Neuronal stem cell (in vitro differentiated cells): ENCODE data around the gene PC.

Source experiments
- DNase-seq: peaks from one replicate; pipeline ENCODE4 v3.0.0-alpha.2; 2013; ENCODE audit warnings: low spot score
- H2AFZ ChIP-seq: one replicate; pipeline ENCODE4 v1.6.1; 2013; ENCODE audit warnings: mild to moderate bottlenecking, low read length, inconsistent platforms
- H2AK5ac ChIP-seq: 2 replicates; pipeline ENCODE4 v1.6.1; 2013; ENCODE audit warnings: low read depth, mild to moderate bottlenecking, inconsistent platforms, low read length, moderate library complexity, mixed read lengths
- H2BK120ac ChIP-seq: 2 replicates; pipeline ENCODE4 v1.6.1; 2013; ENCODE audit warnings: low read depth, mild to moderate bottlenecking, inconsistent platforms, low read length, moderate library complexity, mixed read lengths
- H2BK12ac ChIP-seq: one replicate; pipeline ENCODE4 v1.6.1; 2013; ENCODE audit warnings: low read length, inconsistent platforms
- H2BK15ac ChIP-seq: 2 replicates; pipeline ENCODE4 v1.6.1; 2013; ENCODE audit warnings: mild to moderate bottlenecking, low read length, inconsistent platforms, mixed read lengths
- H2BK5ac ChIP-seq: one replicate; pipeline ENCODE4 v1.6.1; 2013; ENCODE audit warnings: inconsistent platforms, mild to moderate bottlenecking, low read length, moderate library complexity
- H3K14ac ChIP-seq: one replicate; pipeline ENCODE4 v1.6.1; 2013; ENCODE audit warnings: low read length, inconsistent platforms
- H3K18ac ChIP-seq: 2 replicates; pipeline ENCODE4 v1.6.1; 2013; ENCODE audit warnings: low read length, inconsistent platforms
- H3K23ac ChIP-seq: 2 replicates; pipeline ENCODE4 v1.6.1; 2013; ENCODE audit warnings: low read depth, mild to moderate bottlenecking, mixed read lengths, low read length, inconsistent platforms; ENCODE audit not compliant: poor library complexity
- H3K27ac ChIP-seq: replicated peaks from 3 replicates; pipeline ENCODE4 v1.5.1; 2013; ENCODE audit warnings: low read length, inconsistent platforms
- H3K27me3 ChIP-seq, 3 experiments: 2 replicates each; pipeline ENCODE4 v1.6.1; 2013; ENCODE audit warnings: low read length in 3 of 3, mild to moderate bottlenecking in 2 of 3, inconsistent platforms in 1 of 3, low read depth in 1 of 3, mixed read lengths in 1 of 3, moderate library complexity in 1 of 3; ENCODE audit not compliant: control insufficient read depth in 3 of 3, insufficient read depth in 3 of 3
- H3K36me3 ChIP-seq, 2 donors: replicated peaks in 1 of 2; 2 replicates each; pipeline ENCODE4 v1.6.1; 2013; ENCODE audit warnings: low read length in 2 of 2; ENCODE audit not compliant: control insufficient read depth in 2 of 2, insufficient read depth in 2 of 2
- H3K4ac ChIP-seq: 2 replicates; pipeline ENCODE4 v1.6.1; 2013; ENCODE audit warnings: inconsistent platforms, mild to moderate bottlenecking, low read length, moderate library complexity
- H3K4me1 ChIP-seq, 2 donors: 1 replicate in 1 of 2; 2 replicates in 1 of 2; pipeline ENCODE4 v1.6.1; 2013; ENCODE audit warnings: low read length in 2 of 2, low read depth in 1 of 2; ENCODE audit not compliant: control insufficient read depth in 2 of 2, insufficient read depth in 1 of 2
- H3K4me2 ChIP-seq: one replicate; pipeline ENCODE4 v1.6.1; 2013; ENCODE audit warnings: mild to moderate bottlenecking, low read length, inconsistent platforms; ENCODE audit not compliant: insufficient read depth, poor library complexity, severe bottlenecking
- H3K4me3 ChIP-seq, 2 donors: 2 replicates each; pipeline ENCODE4 v1.5.1; 2013; ENCODE audit warnings: low read length in 2 of 2, mild to moderate bottlenecking in 2 of 2, inconsistent platforms in 1 of 2, moderate library complexity in 1 of 2
- H3K79me1 ChIP-seq: one replicate; pipeline ENCODE4 v1.6.1; 2013; ENCODE audit warnings: low read depth, mild to moderate bottlenecking, inconsistent platforms, low read length, moderate library complexity
- H3K9ac ChIP-seq: one replicate; pipeline ENCODE4 v1.6.1; 2013; ENCODE audit warnings: mild to moderate bottlenecking, low read depth, low read length, inconsistent platforms; ENCODE audit not compliant: poor library complexity
- H3K9me3 ChIP-seq, 2 donors: replicated peaks in 1 of 2; 2 replicates each; pipeline versions ENCODE3 to v1.6.1; 2013; ENCODE audit warnings: low read length in 2 of 2, mild to moderate bottlenecking in 2 of 2, inconsistent platforms in 1 of 2, low read depth in 1 of 2, mixed read lengths in 1 of 2, moderate library complexity in 1 of 2; ENCODE audit not compliant: control insufficient read depth in 2 of 2, insufficient read depth in 1 of 2
- H4K8ac ChIP-seq: one replicate; pipeline ENCODE4 v1.6.1; 2013; ENCODE audit warnings: low read depth, mild to moderate bottlenecking, inconsistent platforms, low read length, moderate library complexity
- H4K91ac ChIP-seq: one replicate; pipeline ENCODE4 v1.6.1; 2013; ENCODE audit warnings: low read length, low read depth, mild to moderate bottlenecking, inconsistent platforms; ENCODE audit not compliant: poor library complexity
- WGBS, 2 donors: extraction: QIAGEN DNeasy Blood & Tissue Kit; methylation state at CpG; one replicate each; pipeline ENCODE4 v1.1.7; 2013; ENCODE audit warnings: missing lambda C conversion rate in 2 of 2, mixed read lengths in 1 of 2; ENCODE audit not compliant: insufficient read length in 2 of 2, insufficient replicate concordance in 1 of 2; ENCODE audit errors: extremely low coverage in 2 of 2; 5-methylcytosine and 5-hydroxymethylcytosine counted together

PC gene

DNA sequence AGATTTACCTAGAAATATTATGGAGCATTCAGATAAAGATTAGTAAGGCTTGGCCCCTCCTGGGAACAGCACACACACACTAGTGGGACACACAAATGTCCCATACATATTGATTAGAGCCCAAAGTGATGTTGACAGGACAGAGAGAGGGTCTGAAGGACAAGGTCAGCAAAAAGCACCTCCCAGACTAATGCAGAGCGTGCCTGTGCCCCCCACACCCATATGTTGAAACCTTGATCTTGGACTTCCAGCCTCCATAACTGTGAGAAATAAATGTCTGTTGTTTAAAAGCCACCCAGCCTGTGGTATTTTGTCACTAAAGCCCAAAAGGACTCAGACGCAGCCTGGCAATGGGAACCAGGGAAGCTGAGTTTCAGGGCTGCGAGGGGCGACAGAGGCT is 73.7 kb downstream of the PC start:
- Histone ChIP-seq H2BK12ac (no peak overlapping the region), H3K79me1 (peaks cover 4% of the 10 kb centered on the region), H4K8ac (no peak overlapping the region), H3K27ac (no peak overlapping the region), H3K14ac (no peak overlapping the region), H3K36me3 (no peaks in the 10 kb centered on the region), H3K4me1 (peaks cover 14 to 18% of the 10 kb centered on the region in 2 donors), H2AK5ac (no peak overlapping the region), H3K4ac (no peak overlapping the region), H2BK15ac (no peak overlapping the region), H4K91ac (no peak overlapping the region), H2AFZ (no peak overlapping the region), H3K4me3 (no peak overlapping the region), H3K9me3 (no peaks in the 10 kb centered on the region), H2BK5ac (no peak overlapping the region), H3K4me2 (no peak overlapping the region), H2BK120ac (no peak overlapping the region), H3K27me3 (no peaks in the 10 kb centered on the region), H3K18ac (no peak overlapping the region), H3K23ac (no peak overlapping the region), H3K9ac (no peak overlapping the region)
- no CpG with 5 or more reads among the region's 4 CpGs for WGBS, 2 donors
- no peak for DNase-seq

DNA sequence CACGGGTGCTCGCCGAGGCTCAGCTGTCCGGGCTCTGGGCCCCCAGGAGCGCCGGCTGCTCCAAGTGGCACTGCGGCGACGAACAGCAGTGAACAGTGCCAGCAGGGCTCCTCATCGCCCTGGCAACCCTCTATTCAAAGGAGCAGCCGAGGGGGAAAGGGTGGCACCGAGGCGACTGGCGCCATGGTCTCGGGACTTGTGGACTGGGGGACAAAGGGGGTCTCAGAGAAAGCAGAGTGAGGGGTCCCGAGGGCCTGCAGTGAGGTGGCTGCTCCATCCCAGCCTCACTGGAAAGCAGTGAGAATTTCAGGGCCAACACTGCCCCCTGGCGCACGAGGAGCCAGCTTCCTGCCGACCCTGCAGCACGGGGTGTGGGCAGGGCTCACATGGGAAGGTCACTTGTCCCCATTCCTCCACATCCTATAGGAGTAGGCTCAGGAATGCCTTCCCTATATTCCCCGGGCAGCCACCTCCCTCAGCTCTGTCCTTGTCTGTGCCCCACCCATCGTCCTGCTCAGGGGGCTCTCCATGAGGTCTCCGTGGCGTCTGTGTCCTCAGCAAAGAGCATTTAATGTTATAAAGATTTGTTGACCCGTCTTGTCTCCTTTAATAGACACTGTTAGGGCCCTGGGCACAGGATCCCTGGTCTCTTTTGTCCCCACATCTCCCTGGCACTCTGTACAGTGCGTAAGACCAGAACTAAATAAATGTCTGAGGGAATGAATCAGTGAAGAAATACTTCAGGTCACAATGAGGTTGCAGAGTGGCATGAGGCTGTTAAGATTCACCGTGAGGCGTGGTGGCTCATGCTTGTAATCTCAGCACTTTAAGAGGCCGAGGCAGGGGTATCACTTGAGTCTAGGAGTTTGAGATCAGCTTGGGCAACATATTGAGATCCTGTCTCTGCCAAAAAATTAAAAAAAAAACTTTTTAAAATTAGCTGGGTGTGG is 74.9 kb downstream of the PC start:
- no peaks in the 10 kb centered on the region for H3K27me3 ChIP-seq

DNA sequence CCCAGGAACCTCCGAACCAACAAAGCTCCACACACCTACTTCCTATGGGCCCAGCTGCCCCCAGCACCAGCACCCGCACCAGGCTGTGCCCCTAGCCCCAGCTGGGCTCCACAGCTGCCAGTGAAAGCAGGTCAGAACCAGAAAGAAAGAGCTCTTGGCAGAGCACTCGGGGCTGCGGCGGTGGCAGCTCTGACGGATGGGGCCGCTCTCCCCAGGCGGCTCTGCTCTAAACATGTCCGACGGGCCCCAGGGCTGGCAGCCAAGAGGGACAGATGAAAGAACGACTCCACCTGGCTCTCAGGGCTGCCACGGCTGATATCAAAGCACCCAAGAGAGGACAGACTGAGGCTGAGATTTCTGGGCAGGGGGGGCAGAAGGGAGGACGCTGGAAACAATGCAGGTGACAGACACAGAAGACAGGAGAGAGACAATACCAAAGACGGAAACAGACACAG is 75.6 kb downstream of the PC start:
- WGBS, 2 donors: no CpG with 5 or more reads among the region's 14 CpGs
- peak overlapping the region; percentile 69 for H2BK12ac ChIP-seq
- peak overlapping the region; percentile 98 for H2BK15ac ChIP-seq
- peak overlapping the region; percentile 67 for H3K18ac ChIP-seq
- DNase-seq: no peak
- peak overlapping the region; percentile 57 for H3K9ac ChIP-seq
- H3K14ac ChIP-seq: peak overlapping the region; percentile 57
- H2BK120ac ChIP-seq: no peak overlapping the region
- no peak overlapping the region for H3K27ac ChIP-seq
- H3K23ac ChIP-seq: no peak overlapping the region
- H4K8ac ChIP-seq: no peak overlapping the region
- H3K4me1 ChIP-seq: peaks cover 15 to 21% of the 10 kb centered on the region in 2 donors
- H3K27me3 ChIP-seq: no peaks in the 10 kb centered on the region
- peak overlapping the region; percentile 92 for H2AK5ac ChIP-seq
- peaks cover 5% of the 10 kb centered on the region for H3K79me1 ChIP-seq
- no peak overlapping the region for H3K4me2 ChIP-seq
- peak overlapping the region; percentile 5 for H3K4ac ChIP-seq
- H3K4me3 ChIP-seq: no peak overlapping the region
- peak overlapping the region; percentile 82 for H4K91ac ChIP-seq
- H2BK5ac ChIP-seq: no peak overlapping the region
- H3K9me3 ChIP-seq: no peaks in the 10 kb centered on the region
- H2AFZ ChIP-seq: peak overlapping the region; percentile 84
- H3K36me3 ChIP-seq: no peaks in the 10 kb centered on the region

More for the DNA sequence above, 74.9 kb downstream of the PC start:
- Histone ChIP-seq H3K4me1 (peaks cover 15 to 21% of the 10 kb centered on the region in 2 donors), H2BK15ac (no peak overlapping the region), H3K36me3 (no peaks in the 10 kb centered on the region), H3K9ac (peak overlapping the region; percentile 30), H3K4me3 (no peak overlapping the region), H3K27ac (no peak overlapping the region), H2BK120ac (no peak overlapping the region), H3K9me3 (no peaks in the 10 kb centered on the region), H2AFZ (peak overlapping the region; percentile 84), H3K4ac (no peak overlapping the region), H3K18ac (peak overlapping the region; percentile 50), H2AK5ac (peak overlapping the region; percentile 92), H2BK12ac (no peak overlapping the region), H3K14ac (no peak overlapping the region), H3K23ac (no peak overlapping the region), H2BK5ac (no peak overlapping the region), H3K79me1 (peaks cover 5% of the 10 kb centered on the region), H3K4me2 (no peak overlapping the region), H4K91ac (no peak overlapping the region), H4K8ac (no peak overlapping the region)
- WGBS, 2 donors: no CpG with 5 or more reads among the region's 29 CpGs
- peak; percentile 54 for DNase-seq

DNA sequence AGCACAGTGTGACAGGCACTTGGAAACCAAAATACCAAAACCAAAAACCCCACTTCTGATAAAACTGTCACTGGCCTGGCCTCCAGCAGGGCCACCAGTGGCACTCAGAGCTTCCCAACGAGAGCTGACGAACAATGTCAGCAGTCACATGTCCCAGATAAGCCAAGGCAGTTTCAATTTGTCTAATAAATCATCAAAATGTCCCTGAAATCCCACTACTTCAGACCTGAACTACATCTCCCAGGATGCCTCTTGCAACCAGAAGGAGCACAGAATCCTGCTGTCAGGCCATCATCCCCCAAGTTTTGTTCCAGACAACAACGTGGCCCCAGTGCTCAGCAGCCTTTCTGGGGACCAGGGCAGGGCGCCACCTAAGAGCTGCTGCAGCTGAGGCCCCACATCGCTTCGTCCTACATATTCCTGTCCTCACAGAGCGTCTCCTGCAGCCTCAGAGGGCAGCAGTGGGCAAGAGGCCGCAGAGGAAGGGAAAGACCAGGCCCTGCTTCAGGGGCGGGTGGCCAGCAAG is 76.2 kb downstream of the PC start:
- H3K79me1 ChIP-seq: peaks cover 5% of the 10 kb centered on the region
- H3K36me3 ChIP-seq: no peaks in the 10 kb centered on the region
- no peak overlapping the region for H4K8ac ChIP-seq
- H2AK5ac ChIP-seq: peak overlapping the region; percentile 92
- H2BK15ac ChIP-seq: peak overlapping the region; percentile 98
- WGBS, 2 donors: no CpG with 5 or more reads among the region's 9 CpGs
- no peak overlapping the region for H4K91ac ChIP-seq
- H2BK120ac ChIP-seq: no peak overlapping the region
- H3K18ac ChIP-seq: peak overlapping the region; percentile 89
- DNase-seq: no peak
- H3K27ac ChIP-seq: no peak overlapping the region
- H3K27me3 ChIP-seq: no peaks in the 10 kb centered on the region
- peak overlapping the region; percentile 22 for H3K9ac ChIP-seq
- no peaks in the 10 kb centered on the region for H3K9me3 ChIP-seq
- no peak overlapping the region for H2BK12ac ChIP-seq
- H3K4ac ChIP-seq: no peak overlapping the region
- H3K14ac ChIP-seq: no peak overlapping the region
- no peak overlapping the region for H3K23ac ChIP-seq
- H3K4me3 ChIP-seq: no peak overlapping the region
- peak overlapping the region; percentile 84 for H2AFZ ChIP-seq
- no peak overlapping the region for H2BK5ac ChIP-seq
- H3K4me1 ChIP-seq: peaks cover 15 to 21% of the 10 kb centered on the region in 2 donors
- no peak overlapping the region for H3K4me2 ChIP-seq
